Panc1 (cell line): ENCODE measurements around the gene CFAP57.
"Not testable (repeated sequence)": the region's sequence is repeated elsewhere in the genome, so short reads cannot be mapped to it uniquely, and the experiment has no call there.

ENCODE experiments used
- CTCF ChIP-seq: fragments of 450-650 bp; IDR thresholded peaks from 2 replicates; pipeline ENCODE4 v1.5.1; 2017; ENCODE audit warnings: mild to moderate bottlenecking
- POLR2AphosphoS5 ChIP-seq: IDR thresholded peaks from 2 replicates; pipeline ENCODE4 v1.6.1; 2012; ENCODE audit warnings: mild to moderate bottlenecking, low read depth, low read length, moderate library complexity
- REST ChIP-seq, 2 experiments: IDR thresholded peaks; 2 replicates each; pipeline ENCODE4 v1.6.1; 2011 to 2012; ENCODE audit warnings: low read depth in 2 of 2, control low read depth in 1 of 2, low read length in 1 of 2, mild to moderate bottlenecking in 1 of 2, moderate library complexity in 1 of 2; ENCODE audit not compliant: insufficient read depth in 1 of 2
- SIN3A ChIP-seq: IDR thresholded peaks from 2 replicates; pipeline ENCODE4 v1.6.1; 2012; ENCODE audit warnings: low read depth, mild to moderate bottlenecking, low read length, moderate library complexity, borderline replicate concordance; ENCODE audit not compliant: insufficient read depth

- TF ChIP-seq CTCF; REST (IDR thresholded peaks at IDR 0.05; ENCODE audit: insufficient read depth in 1 of 2, low read depth in 2 of 2, low read length in 1 of 2); SIN3A; POLR2AphosphoS5: not testable (repeated sequence)
Observed at GRCh38 chr1:43139295-43139694, 32.8 kb upstream of the CFAP57 start.
